ENCODE results near the gene ZFP36.

ZFP36 gene

GRCh38 chr19:39419003-39419402 lies 12.4 kb downstream of the ZFP36 start:
- no peak for DNase-seq (ENCODE audit: low read depth)

- DNase-seq (ENCODE audit: low read depth) = no peak
Measured at GRCh38 chr19:39420769-39421168, 14.1 kb downstream of the ZFP36 start.

GRCh38 chr19:39422020-39422419 lies 15.4 kb downstream of the ZFP36 start:
- no peak for DNase-seq (ENCODE audit: low read depth)

- DNase-seq (ENCODE audit: low read depth) = no peak
Measured at GRCh38 chr19:39423258-39424086, 16.8 kb downstream of the ZFP36 start.

- no peak for DNase-seq (ENCODE audit: low read depth)
Measured at GRCh38 chr19:39424934-39425333, 18.3 kb downstream of the ZFP36 start.

GRCh38 chr19:39425744-39426143 lies 19.1 kb downstream of the ZFP36 start:
- DNase-seq (ENCODE audit: low read depth) = no peak

- no peak for DNase-seq (ENCODE audit: low read depth)
Measured at GRCh38 chr19:39426170-39426569, 19.5 kb downstream of the ZFP36 start.

- no peak for DNase-seq (ENCODE audit: low read depth)
Measured at GRCh38 chr19:39427707-39428106, 21.1 kb downstream of the ZFP36 start.

GRCh38 chr19:39428283-39429112 lies 21.9 kb downstream of the ZFP36 start:
- no peak for DNase-seq (ENCODE audit: low read depth)

GRCh38 chr19:39430675-39431593 lies 24.3 kb downstream of the ZFP36 start:
- no peak for DNase-seq (ENCODE audit: low read depth)

- no peak for DNase-seq (ENCODE audit: low read depth)
Measured at GRCh38 chr19:39432677-39433025, 26.0 kb downstream of the ZFP36 start.

GRCh38 chr19:39433480-39434079 lies 26.9 kb downstream of the ZFP36 start:
- no peak for DNase-seq (ENCODE audit: low read depth)

- DNase-seq (ENCODE audit: low read depth) = no peak
Measured at GRCh38 chr19:39434123-39435076, 27.8 kb downstream of the ZFP36 start.

- DNase-seq (ENCODE audit: low read depth) = peak; percentile 69
Measured at GRCh38 chr19:39435499-39436349, 29.1 kb downstream of the ZFP36 start, which contains the start of gene RPS16. Gene RPS16, minus strand, starts transcription at chr19:39435949. Its CDS starts 54 bp downstream, at chr19:39435895.

GRCh38 chr19:39436350-39436716 lies 29.7 kb downstream of the ZFP36 start:
- no peak for DNase-seq (ENCODE audit: low read depth)

GRCh38 chr19:39438270-39438934 lies 31.8 kb downstream of the ZFP36 start:
- DNase-seq (ENCODE audit: low read depth) = no peak

- no peak for DNase-seq (ENCODE audit: low read depth)
Measured at GRCh38 chr19:39444598-39445195, 38.0 kb downstream of the ZFP36 start.

All from GM04503 (cell line).